VCaP (cell line): ENCODE results near the gene SH3GL3.

Experiments used
- H3K27ac ChIP-seq: fragments of 450-650 bp; 2 replicates; pipeline ENCODE4 v1.5.1; 2017
- TF ChIP-seq, protein P1 (sequence below): fragments of 450-650 bp; conservative IDR thresholded peaks from 2 replicates; pipeline ENCODE4 v1.5.1; 2017; ENCODE audit warnings: mild to moderate bottlenecking, moderate library complexity

Gene SH3GL3

DNA sequence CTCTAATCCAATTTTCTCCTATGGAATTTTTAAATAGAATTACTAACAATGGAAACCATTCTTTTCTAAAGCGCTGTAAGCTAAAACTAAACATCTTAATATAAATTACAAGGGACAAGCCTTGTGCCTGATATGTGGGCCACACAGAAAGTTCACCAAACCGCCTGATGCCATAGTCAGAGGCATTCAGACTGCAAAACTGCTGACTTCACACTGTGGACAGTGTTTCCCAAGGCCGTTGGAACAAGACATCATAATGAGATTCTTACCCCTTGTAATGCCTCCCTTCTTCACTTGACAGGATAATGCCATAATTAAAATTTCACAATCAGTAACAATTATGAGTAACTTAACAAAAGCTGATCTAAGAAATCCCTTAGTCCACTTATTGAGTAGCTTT lies 14.9 kb downstream of the SH3GL3 start:
- no peak overlapping the region for H3K27ac ChIP-seq
- TF ChIP-seq, protein P1, sequence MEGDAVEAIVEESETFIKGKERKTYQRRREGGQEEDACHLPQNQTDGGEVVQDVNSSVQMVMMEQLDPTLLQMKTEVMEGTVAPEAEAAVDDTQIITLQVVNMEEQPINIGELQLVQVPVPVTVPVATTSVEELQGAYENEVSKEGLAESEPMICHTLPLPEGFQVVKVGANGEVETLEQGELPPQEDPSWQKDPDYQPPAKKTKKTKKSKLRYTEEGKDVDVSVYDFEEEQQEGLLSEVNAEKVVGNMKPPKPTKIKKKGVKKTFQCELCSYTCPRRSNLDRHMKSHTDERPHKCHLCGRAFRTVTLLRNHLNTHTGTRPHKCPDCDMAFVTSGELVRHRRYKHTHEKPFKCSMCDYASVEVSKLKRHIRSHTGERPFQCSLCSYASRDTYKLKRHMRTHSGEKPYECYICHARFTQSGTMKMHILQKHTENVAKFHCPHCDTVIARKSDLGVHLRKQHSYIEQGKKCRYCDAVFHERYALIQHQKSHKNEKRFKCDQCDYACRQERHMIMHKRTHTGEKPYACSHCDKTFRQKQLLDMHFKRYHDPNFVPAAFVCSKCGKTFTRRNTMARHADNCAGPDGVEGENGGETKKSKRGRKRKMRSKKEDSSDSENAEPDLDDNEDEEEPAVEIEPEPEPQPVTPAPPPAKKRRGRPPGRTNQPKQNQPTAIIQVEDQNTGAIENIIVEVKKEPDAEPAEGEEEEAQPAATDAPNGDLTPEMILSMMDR: no peak

DNA sequence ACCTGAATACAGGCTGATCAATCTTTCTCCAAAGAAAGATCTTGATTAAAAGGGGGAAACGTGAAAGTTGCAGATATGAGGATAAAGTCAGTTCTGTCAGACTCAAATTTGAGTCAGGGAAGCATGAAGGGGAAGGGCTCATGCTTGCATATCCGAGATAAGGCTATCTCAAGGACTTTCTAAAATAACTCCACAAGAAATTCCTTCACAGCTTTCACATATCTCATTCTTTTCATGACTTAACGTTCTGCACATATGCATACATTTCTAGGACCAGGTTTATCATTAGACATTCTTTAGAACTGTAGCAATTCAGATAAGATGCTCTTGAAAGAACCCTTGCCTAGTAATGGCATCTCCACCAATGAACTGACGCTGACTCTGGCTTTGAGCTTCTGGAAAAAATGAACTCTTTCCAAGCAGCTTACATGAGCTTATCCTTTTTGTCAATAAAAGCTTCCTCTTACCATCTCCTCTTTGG lies 15.9 kb downstream of the SH3GL3 start:
- no peak overlapping the region for H3K27ac ChIP-seq
- TF ChIP-seq, protein P1: no peak

DNA sequence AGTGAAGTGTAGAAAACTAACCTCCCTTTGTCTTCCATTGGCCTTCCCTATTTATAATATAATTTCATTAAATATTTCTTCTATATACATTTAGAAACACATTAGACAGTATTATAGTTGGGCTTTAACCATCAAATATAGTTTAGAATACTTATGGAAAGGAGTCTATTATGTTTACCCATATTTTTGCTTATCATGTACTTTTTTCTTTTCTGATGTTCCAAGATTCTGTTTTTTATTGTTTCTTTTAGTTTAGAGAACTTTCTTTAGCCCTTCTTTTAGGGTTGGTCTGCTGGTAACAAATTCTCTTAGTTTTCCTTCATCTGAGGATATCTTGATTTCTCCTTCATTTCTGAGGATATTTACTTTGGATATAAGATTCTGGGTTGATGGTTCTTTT lies 23.7 kb downstream of the SH3GL3 start:
- no peak overlapping the region for H3K27ac ChIP-seq
- TF ChIP-seq, protein P1: no peak

DNA sequence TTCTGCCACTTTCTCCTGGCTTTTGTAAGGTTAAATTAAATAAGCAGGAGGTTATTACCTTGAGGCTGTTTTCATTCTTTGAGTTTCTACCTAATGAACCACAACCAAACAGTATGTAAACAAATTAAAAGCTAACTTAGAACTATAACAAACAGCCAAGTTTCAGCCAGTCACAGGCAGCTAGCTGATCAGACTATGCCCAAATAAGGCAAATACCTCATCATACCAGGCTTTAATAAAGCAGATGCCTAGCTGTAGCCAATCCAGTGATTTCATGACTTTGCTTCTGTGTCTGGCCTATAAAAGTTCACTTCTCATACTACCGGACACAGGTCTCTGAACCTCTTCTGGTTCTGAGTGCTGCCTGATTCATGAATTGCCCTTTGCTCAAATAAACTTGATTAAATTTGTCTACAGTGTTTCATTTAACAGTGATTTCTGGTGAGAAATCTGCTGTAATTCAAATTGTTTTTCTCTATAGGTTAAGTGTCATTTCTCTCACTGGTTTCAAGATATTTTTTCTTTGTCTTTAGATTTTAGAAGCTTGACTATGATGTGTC lies 24.2 kb downstream of the SH3GL3 start:
- TF ChIP-seq, protein P1: no peak

DNA sequence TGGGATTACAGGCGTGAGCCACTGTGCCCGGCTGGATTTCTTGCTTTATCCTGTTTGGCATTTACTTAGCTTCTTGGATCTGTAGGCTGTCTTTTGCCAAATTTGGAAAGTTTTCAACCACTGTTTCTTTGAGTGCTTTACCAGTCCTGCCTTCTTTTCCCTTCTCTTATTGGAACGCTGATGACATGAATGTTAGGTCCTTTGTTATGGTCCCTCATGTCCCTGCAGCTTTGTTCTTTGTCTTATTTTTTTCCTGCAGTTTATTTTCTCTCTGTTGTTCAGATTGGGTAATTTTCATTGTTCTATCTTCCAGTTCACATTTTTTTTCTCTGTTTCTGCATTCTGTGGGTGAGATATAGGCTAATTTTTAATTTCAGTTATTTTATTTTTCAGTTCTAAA lies 25.0 kb downstream of the SH3GL3 start:
- no peak overlapping the region for H3K27ac ChIP-seq
- TF ChIP-seq, protein P1: no peak

More for the DNA sequence above, 24.2 kb downstream of the SH3GL3 start:
- H3K27ac ChIP-seq: no peak overlapping the region

DNA sequence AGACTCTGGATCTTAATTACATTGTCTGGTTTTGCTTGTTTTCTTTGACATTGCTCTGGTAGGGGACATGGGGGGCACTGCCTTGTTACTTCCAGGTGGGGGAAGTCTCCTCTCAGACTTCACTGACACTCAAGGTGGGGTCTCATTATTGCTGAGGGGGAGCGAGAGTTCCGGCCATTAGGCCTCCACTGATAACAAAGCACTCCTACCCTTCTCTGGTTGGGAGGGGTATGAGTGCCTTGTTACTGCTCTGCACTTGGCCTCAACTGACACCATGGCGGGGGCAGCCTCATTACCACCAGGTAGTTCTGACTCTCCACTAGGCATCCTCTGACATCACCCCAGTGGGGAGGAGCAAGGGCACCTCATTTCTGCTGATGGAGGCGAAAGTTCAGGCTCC lies 25.7 kb downstream of the SH3GL3 start:
- no peak overlapping the region for H3K27ac ChIP-seq
- TF ChIP-seq, protein P1: no peak

DNA sequence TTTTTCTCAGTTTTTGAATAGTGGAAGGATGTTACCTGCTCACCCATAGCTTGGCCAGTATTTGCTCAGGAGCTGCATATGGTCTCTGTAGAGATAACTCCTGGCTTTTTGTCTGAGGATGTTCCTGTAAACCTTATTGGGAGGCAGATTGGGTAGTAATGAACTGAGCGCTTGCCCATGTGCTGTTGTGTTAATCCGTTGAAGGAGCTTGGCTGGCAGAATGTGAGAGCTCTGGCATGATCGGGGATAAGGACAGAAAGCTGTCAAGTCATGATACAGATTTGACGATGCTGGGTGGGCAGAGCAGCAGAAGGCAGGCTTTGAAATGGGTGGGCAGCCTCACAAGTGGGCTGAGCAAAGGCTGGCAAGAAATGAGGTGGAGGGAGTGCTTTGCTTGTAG lies 27.4 kb downstream of the SH3GL3 start:
- H3K27ac ChIP-seq: no peak overlapping the region
- TF ChIP-seq, protein P1: no peak
